IPS-NIHi7 (cell line): Measurements from ENCODE around the gene CCDC83.
"Not testable (repeated sequence)": the region's sequence is repeated elsewhere in the genome, so short reads cannot be mapped to it uniquely, and the experiment has no call there.

ENCODE experiments used
- DNase-seq: peaks from one replicate; pipeline ENCODE4 v3.0.0; 2012; ENCODE audit warnings: mixed read lengths; ENCODE audit errors: extremely low spot score

The CCDC83 gene

GRCh38 chr11:85939099-85940015 is 84.2 kb downstream of the CCDC83 start:
- no peak for DNase-seq

DNA sequence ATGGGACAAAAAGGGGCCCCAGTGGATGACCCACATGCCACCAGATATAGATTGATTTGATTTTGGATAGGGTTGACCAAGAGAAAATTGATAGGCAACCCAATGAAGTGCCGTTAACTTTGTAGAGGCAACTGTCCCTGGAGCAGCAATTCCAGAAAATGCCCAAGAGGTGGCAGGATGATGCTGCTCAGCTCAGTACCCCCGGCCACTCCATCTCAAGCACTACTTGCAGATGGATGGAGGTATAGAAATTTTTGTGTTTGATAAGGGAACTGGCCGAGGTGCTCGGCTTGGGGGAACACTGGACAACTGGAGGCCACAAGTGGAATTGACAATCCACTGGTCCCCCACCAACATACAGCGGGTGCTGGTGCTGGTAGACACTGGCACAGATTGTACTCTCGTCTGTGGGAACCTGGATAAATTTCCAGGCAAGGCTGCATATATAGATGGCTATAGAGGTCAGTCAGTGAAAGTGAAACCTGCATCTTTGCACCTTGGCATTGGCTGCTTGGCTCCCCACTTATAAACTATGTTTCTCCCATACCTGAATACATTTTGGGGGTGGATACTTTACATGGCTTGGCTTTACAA is 86.3 kb downstream of the CCDC83 start:
- peak; percentile 74 for DNase-seq

GRCh38 chr11:85945296-85945695 is 90.1 kb downstream of the CCDC83 start:
- no peak for DNase-seq

DNA sequence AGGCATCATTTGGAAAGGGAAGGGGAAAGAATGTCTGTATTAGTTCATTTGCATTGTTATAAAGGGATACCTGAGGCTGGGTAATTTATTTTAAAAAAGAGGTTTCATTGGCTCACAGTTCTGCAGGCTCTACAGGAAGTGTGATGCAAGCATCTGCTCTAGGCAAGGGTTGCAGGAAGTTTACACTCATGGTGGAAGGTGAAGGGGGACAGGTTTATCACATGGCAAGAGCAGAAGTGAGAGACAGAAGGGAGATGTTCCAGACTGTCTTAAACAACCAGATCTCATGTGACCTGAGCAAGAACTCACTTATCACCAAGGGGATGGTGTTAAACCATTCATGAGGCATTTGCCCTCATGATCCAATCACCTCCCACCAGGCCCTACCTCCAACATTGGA is 90.6 kb downstream of the CCDC83 start:
- DNase-seq, result no peak

DNA sequence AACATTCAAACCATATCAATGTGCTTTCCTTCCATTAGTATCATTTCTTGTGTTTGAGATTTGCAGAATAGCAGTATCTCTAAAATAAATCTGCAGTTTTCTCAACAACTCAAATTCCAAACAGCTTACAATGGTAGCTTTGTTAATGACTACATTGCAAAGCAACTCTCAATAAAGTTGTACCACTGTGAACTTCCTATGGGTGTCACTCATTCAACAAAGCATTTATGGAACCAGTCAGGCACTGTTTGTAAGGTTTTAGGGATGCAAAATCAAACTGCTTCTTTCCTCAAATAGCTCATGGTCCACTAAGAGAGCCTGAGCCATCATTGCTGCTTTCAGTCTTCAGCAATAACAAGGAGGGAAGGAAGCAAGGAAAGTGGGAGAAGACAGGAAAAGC is 91.0 kb downstream of the CCDC83 start:
- no peak for DNase-seq

- no peak for DNase-seq
These were observed 92.5 kb downstream of the CCDC83 start for GRCh38 chr11:85947431-85948272.

DNA sequence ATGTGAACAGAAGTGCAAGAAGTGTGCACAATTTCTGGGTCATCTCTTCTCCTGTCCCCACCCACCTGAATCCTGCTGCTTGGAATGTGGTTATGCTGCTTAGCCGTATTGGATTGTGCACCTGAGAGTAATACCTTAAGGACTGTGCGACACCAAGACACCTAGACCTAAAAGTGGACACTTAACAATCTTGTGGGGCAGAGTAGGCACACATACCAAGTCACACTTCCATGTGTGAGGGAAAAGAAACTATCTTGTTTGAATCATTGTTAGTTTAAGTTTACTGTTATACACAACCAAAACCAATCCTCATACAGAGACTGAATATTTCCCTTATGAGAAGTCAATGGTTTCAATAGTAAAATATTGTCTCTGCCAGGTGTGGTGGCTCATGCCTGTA is 93.7 kb downstream of the CCDC83 start:
- DNase-seq, result no peak

DNA sequence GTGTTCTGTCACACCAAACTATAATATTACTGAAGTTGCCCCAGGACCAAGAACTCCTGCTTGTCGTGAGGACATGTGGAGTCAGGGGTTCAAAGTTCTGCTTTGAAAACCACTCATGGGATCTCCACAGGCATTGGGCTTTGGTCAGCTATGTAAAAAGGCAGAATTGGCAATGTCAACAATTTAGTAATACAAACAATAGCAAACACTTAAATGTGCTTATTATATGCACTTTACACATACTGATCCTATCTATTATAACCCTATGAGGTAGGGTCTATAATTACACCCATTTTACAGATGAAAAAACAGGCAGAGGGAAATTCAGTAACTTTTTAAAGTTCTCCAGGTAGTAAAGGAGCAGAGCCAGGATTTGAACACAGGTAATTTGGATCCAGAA is 94.6 kb downstream of the CCDC83 start:
- no peak for DNase-seq

DNA sequence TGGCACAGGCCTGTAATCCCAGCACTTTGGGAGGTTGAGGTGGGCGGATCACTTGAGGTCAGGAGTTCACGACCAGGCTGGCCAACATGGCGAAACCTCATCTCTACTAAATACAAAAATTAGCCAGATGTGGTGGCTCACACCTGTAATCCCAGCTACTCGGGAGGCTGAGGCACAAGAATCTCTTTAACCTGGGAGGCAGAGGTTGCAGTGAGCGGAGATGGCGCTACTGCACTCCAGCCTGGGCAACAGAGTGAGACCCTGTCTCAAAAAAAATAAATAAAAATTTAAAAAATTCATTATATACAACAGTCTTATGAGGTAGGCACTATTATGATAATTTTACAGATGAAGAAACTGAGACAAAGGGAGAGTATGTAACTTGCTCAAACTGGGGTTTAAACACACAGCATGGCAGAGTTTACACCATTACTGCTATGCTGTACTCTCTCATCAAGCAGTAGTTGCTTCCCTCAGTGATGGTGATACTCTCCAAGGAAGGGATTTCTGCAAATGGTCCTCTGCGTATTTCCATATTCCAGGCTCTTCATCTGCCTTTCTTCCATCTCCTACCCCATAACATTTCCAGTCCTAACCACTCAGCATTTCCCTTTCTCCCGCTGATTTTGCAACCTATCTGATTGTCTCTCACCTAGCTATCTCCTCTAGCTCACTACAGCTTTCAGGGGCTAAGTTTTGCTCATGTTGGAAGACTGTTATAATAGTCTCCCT is 95.3 kb downstream of the CCDC83 start:
- no peak for DNase-seq

- no peak for DNase-seq
These were observed 95.8 kb downstream of the CCDC83 start for GRCh38 chr11:85951049-85951405.

GRCh38 chr11:85951428-85952107 is 96.4 kb downstream of the CCDC83 start:
- no peak for DNase-seq

- DNase-seq, result not testable (repeated sequence)
These were observed 96.9 kb downstream of the CCDC83 start for GRCh38 chr11:85952108-85952485.

DNA sequence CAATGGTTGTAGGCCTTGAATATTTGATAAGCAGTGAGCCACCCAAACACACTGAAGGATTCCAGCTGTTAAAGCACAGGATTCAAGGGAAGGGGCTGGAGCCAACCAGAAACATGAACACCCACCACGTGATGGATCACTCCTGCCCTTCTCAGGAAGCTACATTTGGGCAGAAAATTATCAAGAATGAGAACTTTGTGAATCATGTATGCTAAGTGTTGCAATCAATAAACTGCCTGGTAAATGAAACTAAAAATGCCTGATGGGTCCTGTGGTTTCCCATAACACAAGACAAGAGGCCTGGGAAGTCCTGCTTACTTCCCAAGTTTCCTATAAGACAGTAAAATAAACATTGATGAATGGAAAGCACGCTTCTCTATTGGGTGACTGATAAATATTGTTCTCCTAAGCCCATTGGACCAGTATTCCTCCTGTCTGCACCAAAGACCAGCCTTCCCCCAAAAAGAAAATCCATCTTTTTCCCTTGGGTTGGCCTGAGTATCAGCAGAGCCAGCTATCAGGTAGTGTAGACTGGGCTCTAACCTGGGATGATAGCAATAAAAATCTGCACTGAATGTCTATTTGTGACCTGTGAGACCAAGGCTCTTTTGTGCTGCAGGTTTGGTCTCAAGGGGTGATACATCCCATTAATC is 98.4 kb downstream of the CCDC83 start:
- DNase-seq, result no peak

GRCh38 chr11:85955531-85955930 is 100.3 kb downstream of the CCDC83 start:
- DNase-seq, result no peak

GRCh38 chr11:85960678-85961077 is 105.5 kb downstream of the CCDC83 start:
- DNase-seq, result no peak

GRCh38 chr11:85961130-85961529 is 105.9 kb downstream of the CCDC83 start:
- no peak for DNase-seq

- DNase-seq, result no peak
These were observed 106.8 kb downstream of the CCDC83 start for GRCh38 chr11:85961930-85962363.

- no peak for DNase-seq
These were observed 110.0 kb downstream of the CCDC83 start for GRCh38 chr11:85965202-85965601.

GRCh38 chr11:85967457-85967856 is 112.3 kb downstream of the CCDC83 start:
- DNase-seq, result no peak
